ENCODE results near the gene RAB3C. TPM values are rescaled to one million over a fixed set of nuclear protein-coding genes. Genes with fewer than 3 reads are reported as not detected.
"Not testable (repeated sequence)": the region's sequence is repeated elsewhere in the genome, so short reads cannot be mapped to it uniquely, and the experiment has no call there.

RAB3C gene
- total RNA-seq, 1 experiment from 2014 or later: not detected

DNA sequence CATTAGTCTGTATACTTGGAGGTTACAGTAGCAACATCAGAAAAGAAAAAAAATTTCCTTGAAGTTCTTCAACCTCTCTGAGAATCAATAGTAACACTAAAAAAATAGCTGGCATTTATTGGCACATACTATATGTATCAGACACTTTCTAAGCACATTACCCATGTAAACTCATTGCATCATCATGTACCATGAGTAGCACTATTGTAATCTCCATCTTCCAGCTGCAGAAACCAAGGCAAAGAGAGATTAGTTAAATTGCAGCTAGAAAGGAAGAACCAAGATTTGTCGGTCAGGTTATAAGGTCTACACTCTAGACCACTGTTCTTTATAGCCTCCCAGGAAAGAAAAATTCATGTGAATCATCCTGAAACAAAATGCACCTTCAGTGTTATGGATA is 31.4 kb upstream of the RAB3C start:
- BruUV-seq (replicated peaks): no TSS peak
- H3K36me3 Mint-ChIP-seq (ENCODE audit: insufficient read depth, unreplicated experiment): no peaks in the 10 kb centered on the region
- intact Hi-C loops (cut with micrococcal nuclease): no loop called here
- no peak for DNase-seq (ENCODE audit: unreplicated experiment)
- H3K4me1 Mint-ChIP-seq (ENCODE audit: insufficient read depth, unreplicated experiment): no peaks in the 10 kb centered on the region
- ChIA-PET POLR2A (no interaction called here), CTCF (no interaction called here)
- no peak overlapping the region for H3K4me3 Mint-ChIP-seq (ENCODE audit: unreplicated experiment)
- H3K9me3 Mint-ChIP-seq (ENCODE audit: unreplicated experiment): no peaks in the 10 kb centered on the region
- no peak overlapping the region for H3K27ac Mint-ChIP-seq (ENCODE audit: low read depth, unreplicated experiment)
- TF ChIP-seq, protein P1, sequence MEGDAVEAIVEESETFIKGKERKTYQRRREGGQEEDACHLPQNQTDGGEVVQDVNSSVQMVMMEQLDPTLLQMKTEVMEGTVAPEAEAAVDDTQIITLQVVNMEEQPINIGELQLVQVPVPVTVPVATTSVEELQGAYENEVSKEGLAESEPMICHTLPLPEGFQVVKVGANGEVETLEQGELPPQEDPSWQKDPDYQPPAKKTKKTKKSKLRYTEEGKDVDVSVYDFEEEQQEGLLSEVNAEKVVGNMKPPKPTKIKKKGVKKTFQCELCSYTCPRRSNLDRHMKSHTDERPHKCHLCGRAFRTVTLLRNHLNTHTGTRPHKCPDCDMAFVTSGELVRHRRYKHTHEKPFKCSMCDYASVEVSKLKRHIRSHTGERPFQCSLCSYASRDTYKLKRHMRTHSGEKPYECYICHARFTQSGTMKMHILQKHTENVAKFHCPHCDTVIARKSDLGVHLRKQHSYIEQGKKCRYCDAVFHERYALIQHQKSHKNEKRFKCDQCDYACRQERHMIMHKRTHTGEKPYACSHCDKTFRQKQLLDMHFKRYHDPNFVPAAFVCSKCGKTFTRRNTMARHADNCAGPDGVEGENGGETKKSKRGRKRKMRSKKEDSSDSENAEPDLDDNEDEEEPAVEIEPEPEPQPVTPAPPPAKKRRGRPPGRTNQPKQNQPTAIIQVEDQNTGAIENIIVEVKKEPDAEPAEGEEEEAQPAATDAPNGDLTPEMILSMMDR (IDR thresholded peaks at IDR 0.05; ENCODE audit: unreplicated experiment): no peak
- H3K27me3 Mint-ChIP-seq (ENCODE audit: insufficient read depth, unreplicated experiment): peaks cover 24% of the 10 kb centered on the region

DNA sequence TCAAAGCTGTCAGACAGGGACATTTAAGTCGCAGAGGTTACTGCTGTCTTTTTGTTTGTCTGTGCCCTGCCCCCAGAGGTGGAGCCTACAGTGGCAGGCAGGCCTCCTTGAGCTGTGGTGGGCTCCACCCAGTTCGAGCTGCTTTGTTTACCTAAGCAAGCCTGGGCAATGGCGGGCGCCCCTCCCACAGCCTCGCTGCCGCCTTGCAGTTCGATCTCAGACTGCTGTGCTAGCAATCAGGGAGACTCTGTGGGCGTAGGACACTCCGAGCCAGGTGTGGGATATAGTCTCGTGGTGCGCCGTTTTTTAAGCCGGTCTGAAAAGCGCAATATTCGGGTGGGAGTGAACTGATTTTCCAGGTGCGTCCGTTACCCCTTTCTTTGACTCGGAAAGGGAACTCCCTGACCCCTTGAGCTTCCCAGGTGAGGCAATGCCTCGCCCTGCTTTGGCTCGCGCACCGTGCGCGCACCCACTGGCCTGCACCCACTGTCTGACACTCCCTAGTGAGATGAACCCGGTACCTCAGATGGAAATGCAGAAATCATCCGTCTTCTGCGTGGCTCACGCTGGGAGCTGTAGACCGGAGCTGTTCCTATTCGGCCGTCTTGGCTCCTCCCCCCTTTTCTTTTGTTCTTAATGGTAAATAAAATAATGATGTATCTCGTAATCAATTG is 25.1 kb upstream of the RAB3C start:
- POLR2A ChIA-PET; H3K4me3 Mint-ChIP-seq (ENCODE audit: unreplicated experiment); H3K27ac Mint-ChIP-seq (ENCODE audit: low read depth, unreplicated experiment); H3K4me1 Mint-ChIP-seq (ENCODE audit: insufficient read depth, unreplicated experiment); DNase-seq (ENCODE audit: unreplicated experiment); BruUV-seq (replicated peaks); CTCF ChIA-PET; H3K9me3 Mint-ChIP-seq (ENCODE audit: unreplicated experiment); H3K36me3 Mint-ChIP-seq (ENCODE audit: insufficient read depth, unreplicated experiment); intact Hi-C loops (cut with micrococcal nuclease): not testable (repeated sequence)
- H3K27me3 Mint-ChIP-seq (ENCODE audit: insufficient read depth, unreplicated experiment): peaks cover 17% of the 10 kb centered on the region

DNA sequence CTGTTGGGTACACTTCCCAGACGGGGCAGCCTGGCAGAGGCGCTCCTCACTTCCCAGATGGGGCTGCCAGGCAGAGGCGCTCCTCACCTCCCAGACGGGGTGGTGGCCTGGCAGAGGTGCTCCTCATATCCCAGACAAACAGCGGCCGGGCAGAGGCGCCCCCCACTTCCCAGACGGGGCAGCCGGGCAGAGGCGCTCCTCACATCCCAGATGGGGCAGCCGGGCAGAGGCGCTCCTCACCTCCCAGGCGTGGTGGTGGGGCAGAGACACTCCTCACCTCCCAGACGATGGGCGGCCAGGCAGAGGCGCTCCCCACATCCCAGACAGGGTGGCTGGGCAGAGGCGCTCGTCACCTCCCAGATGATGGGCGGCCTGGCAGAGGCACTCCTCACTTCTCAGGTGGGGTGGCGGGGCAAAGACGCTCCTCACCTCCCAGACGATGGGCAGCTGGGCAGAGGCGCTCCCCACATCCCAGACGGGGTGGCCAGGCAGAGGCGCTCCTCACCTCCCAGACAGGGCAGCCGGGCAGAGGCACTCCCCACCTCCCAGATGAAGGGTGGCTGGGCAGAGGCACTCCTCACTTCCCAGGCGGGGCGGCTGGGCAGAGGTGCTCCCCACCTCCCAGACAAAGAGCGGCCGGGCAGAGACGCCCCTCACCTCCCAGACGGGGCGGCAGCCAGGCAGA is 19.7 kb upstream of the RAB3C start:
- intact Hi-C loops (cut with micrococcal nuclease); H3K27ac Mint-ChIP-seq (ENCODE audit: low read depth, unreplicated experiment); H3K36me3 Mint-ChIP-seq (ENCODE audit: insufficient read depth, unreplicated experiment); H3K4me3 Mint-ChIP-seq (ENCODE audit: unreplicated experiment); DNase-seq (ENCODE audit: unreplicated experiment); POLR2A ChIA-PET; BruUV-seq (replicated peaks); H3K9me3 Mint-ChIP-seq (ENCODE audit: unreplicated experiment); CTCF ChIA-PET; H3K4me1 Mint-ChIP-seq (ENCODE audit: insufficient read depth, unreplicated experiment): not testable (repeated sequence)
- H3K27me3 Mint-ChIP-seq (ENCODE audit: insufficient read depth, unreplicated experiment): peaks cover 40% of the 10 kb centered on the region

DNA sequence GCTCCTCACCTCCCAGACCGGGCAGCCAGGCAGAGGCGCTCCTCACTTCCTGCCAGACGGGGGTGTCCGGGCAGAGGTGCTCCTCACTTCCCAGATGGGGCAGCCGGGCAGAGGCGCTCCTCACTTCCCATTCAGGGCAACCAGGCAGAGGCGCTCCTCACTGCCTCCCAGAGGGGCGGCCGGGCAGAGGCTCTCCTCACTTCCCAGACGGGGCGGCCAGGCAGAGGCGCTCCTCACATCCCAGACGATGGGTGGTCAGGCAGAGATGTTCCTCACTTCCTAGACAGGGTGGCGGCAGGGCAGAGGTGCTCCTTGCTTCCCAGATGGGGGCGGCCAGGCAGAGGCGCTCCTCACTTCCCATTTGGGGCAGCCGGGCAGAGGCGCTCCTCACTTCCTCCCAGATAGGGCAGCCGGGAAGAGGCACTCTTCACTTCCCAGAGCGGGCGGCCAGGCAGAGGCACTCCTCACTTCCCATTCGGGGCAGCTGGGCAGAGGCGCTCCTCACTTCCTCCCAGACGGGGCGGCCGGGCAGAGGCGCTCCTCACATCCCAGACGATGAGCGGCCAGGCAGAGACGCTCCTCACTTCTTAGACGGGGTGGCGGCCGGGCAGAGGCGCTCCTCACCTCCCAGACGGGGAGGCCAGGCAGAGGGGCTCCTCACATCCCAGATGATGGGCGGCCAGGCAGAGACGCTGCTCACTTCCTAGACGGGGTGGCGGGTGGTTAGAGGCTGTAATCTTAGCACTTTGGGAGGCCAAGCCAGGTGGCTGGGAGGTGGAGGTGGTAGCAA is 18.6 kb upstream of the RAB3C start:
- H3K27me3 Mint-ChIP-seq (ENCODE audit: insufficient read depth, unreplicated experiment): peaks cover 50% of the 10 kb centered on the region
- CTCF ChIA-PET; H3K9me3 Mint-ChIP-seq (ENCODE audit: unreplicated experiment); H3K4me3 Mint-ChIP-seq (ENCODE audit: unreplicated experiment); POLR2A ChIA-PET; intact Hi-C loops (cut with micrococcal nuclease); H3K36me3 Mint-ChIP-seq (ENCODE audit: insufficient read depth, unreplicated experiment); DNase-seq (ENCODE audit: unreplicated experiment); H3K27ac Mint-ChIP-seq (ENCODE audit: low read depth, unreplicated experiment); BruUV-seq (replicated peaks); H3K4me1 Mint-ChIP-seq (ENCODE audit: insufficient read depth, unreplicated experiment): not testable (repeated sequence)

DNA sequence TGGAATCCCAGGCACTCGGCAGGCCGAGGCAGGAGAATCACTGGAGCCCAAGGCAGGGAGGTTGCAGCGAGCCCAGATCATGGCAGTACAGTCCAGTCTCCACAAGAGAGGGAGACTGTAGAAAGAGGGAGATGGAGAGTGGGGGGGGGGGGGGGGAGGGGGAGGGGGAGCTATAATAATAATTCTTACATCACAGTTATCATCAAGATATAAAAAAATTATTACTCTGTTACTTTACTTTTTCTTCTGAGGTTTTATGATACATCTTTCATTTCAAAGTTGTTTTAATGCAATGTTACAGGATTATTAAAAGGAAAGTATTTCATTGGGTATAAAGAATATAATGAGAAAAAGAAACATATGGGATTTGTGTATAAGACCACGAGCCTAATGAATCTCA is 17.8 kb upstream of the RAB3C start:
- Mint-ChIP-seq H3K9me3 (ENCODE audit: unreplicated experiment) (no peaks in the 10 kb centered on the region), H3K36me3 (ENCODE audit: insufficient read depth, unreplicated experiment) (no peaks in the 10 kb centered on the region), H3K4me1 (ENCODE audit: insufficient read depth, unreplicated experiment) (no peaks in the 10 kb centered on the region), H3K27me3 (ENCODE audit: insufficient read depth, unreplicated experiment) (peaks cover 44% of the 10 kb centered on the region), H3K27ac (ENCODE audit: low read depth, unreplicated experiment) (no peak overlapping the region), H3K4me3 (ENCODE audit: unreplicated experiment) (no peak overlapping the region)
- CTCF ChIA-PET: interaction anchor here (0.6 kb wide), 1 partner anchor 27 kb away, joined by 3 read pairs; no protein-coding TSS in a partner anchor
- intact Hi-C loops (cut with micrococcal nuclease): no loop called here
- POLR2A ChIA-PET: no interaction called here
- DNase-seq (ENCODE audit: unreplicated experiment): no peak
- TF ChIP-seq, protein P1 (IDR thresholded peaks at IDR 0.05; ENCODE audit: unreplicated experiment): no peak
- no TSS peak for BruUV-seq (replicated peaks)
